ENCODE measurements around the gene CLDN15.

DNA sequence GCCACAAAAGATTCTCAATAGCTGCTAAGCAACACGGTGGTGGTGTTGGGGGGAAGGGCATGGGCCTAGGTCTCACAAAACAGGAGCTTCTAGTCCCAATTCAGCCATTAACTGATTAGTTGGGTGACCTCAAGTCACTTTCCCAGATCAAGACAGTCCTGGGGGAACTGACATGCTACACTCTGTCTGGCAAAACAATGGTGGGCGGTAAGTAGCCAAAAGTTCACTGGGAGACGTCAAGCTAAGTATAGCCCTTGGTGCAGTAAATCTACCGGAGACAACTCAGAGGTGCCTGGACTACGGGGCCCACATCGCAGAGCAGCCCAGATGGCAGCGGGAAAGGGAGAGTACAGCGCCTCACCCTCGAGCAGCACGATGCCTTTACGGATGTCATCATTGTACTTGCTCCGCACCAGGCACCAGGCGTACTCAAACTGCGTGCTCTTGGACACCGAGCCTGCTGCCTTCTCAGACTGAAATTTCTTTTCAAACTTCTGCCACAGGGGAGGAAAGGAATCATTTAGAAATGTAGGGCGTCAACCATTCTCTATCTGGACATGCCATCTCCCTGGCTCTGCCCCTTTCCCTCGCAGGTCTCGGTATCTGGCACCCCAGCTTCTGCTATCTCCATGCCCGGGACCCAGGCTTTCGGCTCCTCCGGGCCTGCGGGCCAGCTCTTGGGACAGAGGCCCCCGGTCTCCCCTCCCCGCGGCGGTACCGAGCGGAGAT lies 6.2 kb upstream of the CLDN15 start:
- TF ChIP-seq, protein P1, sequence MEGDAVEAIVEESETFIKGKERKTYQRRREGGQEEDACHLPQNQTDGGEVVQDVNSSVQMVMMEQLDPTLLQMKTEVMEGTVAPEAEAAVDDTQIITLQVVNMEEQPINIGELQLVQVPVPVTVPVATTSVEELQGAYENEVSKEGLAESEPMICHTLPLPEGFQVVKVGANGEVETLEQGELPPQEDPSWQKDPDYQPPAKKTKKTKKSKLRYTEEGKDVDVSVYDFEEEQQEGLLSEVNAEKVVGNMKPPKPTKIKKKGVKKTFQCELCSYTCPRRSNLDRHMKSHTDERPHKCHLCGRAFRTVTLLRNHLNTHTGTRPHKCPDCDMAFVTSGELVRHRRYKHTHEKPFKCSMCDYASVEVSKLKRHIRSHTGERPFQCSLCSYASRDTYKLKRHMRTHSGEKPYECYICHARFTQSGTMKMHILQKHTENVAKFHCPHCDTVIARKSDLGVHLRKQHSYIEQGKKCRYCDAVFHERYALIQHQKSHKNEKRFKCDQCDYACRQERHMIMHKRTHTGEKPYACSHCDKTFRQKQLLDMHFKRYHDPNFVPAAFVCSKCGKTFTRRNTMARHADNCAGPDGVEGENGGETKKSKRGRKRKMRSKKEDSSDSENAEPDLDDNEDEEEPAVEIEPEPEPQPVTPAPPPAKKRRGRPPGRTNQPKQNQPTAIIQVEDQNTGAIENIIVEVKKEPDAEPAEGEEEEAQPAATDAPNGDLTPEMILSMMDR (IDR thresholded peaks at IDR 0.05) = peak in 1 of 3 experiments; percentile 90
- no peak for TF ChIP-seq POLR2A (IDR thresholded peaks at IDR 0.05)

All from testis (tissue), 2 donors.